ENCODE results near the gene ABCF1.

ABCF1 gene

GRCh38 chr6:30599625-30600324 is 28.5 kb downstream of the ABCF1 start:
- no peak for DNase-seq (ENCODE audit: low read depth in 3 of 3, low spot score in 1 of 3)

GRCh38 chr6:30600451-30600961 is 29.3 kb downstream of the ABCF1 start:
- DNase-seq (ENCODE audit: low read depth in 3 of 3, low spot score in 1 of 3): no peak

- DNase-seq (ENCODE audit: low read depth in 3 of 3, low spot score in 1 of 3): no peak
Observed at GRCh38 chr6:30601436-30601814, 30.2 kb downstream of the ABCF1 start.

DNA sequence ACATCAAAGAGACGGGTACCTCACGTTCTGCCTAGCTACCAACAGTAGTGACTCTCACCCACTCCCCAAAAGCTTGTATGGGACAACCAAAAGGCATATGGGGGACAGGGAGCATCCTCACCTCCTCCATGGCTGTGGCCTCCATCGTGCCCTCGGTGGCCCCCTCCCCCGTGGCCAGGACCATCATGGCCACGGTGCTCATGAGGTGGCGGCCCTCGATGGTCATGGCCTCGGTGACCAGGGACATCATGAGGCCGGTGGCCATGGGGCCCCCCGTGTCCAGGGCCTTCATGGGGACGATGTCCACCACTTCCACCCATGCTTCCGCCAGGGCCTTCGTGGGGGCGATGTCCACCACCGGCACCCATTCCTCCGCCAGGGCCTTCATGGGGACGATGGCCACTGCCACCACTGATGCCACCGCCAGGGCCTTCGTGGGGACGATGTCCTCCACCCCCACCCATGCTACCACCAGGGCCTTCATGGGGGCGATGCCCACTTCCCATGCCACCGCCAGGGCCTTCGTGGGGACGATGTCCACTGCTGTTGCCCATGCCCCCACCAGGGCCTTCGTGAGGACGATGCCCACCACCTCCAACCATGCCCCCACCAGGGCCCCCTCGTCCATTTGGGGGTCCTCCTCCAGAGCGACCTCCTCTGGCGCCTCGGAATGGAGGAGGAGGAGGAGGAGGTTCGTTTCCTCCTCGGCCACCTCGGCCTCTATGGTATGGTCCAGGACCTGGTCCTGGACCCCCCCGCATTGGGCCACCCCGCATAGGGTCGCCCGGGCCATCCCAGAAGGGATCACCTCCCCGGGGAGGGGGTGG is 30.8 kb downstream of the ABCF1 start:
- DNase-seq (ENCODE audit: low read depth in 3 of 3, low spot score in 1 of 3): no peak

DNA sequence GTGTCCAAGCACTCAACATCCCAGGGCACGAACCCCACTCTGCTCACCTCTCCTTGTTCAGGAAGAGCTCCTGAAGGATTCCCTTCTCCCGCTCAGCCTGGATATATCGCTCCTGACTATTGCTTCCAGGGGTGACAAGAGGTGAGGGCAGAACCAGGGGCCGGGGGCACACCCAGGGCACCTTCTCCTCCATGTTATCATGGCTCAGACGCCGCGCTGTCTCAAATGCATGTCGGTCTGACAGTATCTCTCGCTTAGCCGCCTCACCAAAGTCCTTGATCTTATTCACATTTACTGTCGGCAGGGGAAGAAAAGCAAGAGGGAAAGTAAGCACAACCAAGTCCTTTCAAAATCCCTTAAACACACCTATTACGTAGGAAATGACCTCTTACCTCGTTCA is 32.7 kb downstream of the ABCF1 start:
- no peak for DNase-seq (ENCODE audit: low read depth in 3 of 3, low spot score in 1 of 3)

- no peak for DNase-seq (ENCODE audit: low read depth in 3 of 3, low spot score in 1 of 3)
Observed at GRCh38 chr6:30610065-30610464, 38.8 kb downstream of the ABCF1 start.

GRCh38 chr6:30611150-30611855 is 40.1 kb downstream of the ABCF1 start:
- no peak for DNase-seq (ENCODE audit: low read depth in 3 of 3, low spot score in 1 of 3)

GRCh38 chr6:30611856-30612194 is 40.6 kb downstream of the ABCF1 start:
- DNase-seq (ENCODE audit: low read depth in 3 of 3, low spot score in 1 of 3): no peak

GRCh38 chr6:30612213-30612612 is 41.0 kb downstream of the ABCF1 start:
- no peak for DNase-seq (ENCODE audit: low read depth in 3 of 3, low spot score in 1 of 3)

DNA sequence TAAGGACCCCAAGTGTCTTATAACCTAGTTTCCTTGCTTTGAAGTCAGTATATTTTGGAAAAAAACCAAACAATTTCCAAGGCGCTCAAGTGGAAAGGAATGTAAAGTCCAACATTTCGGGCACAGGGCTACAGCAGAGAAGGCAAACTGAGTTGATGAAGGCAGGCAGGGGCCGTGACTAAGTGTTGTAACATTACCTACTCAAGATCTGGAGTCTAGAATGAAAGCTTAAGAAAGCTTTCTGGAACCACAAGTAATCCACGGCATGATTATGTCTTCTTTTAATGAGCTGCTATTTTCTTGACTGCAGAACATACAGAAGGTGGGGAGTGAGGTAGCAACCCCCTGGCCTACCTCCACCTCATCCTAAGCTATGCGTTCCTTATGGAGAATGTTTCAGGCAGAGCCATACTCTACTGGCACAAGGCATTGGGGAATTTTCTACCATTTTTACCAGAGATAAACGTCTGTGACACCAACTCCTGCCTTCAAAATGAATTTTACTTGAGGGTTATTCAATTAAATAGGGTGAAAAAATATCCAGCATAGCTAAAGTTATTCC is 41.5 kb downstream of the ABCF1 start:
- no peak for DNase-seq (ENCODE audit: low read depth in 3 of 3, low spot score in 1 of 3)

GRCh38 chr6:30613251-30614043 is 42.2 kb downstream of the ABCF1 start:
- no peak for DNase-seq (ENCODE audit: low read depth in 3 of 3, low spot score in 1 of 3)

- no peak for DNase-seq (ENCODE audit: low read depth in 3 of 3, low spot score in 1 of 3)
Observed at GRCh38 chr6:30614044-30614842, 43.0 kb downstream of the ABCF1 start.

DNA sequence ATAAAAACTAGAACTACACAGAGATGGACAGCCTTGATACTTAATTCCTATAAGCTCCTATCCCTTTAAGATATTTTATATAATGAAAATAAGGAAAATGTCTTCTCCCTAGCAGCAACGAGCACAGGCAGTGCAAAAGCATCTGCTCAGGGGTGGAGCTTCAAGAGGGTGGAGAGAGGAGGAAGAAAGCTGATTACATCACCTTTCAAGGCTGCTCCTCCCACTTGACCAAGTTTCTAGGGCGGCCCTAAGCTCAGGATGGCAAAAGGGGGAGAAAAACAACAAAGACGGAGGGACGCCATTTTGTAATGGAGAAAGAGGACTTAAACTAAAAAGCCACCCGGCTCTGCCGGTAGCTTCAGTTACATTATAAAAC is 43.6 kb downstream of the ABCF1 start:
- DNase-seq (ENCODE audit: low read depth in 3 of 3, low spot score in 1 of 3): peak; percentile 47 to 79 (median 70)

DNA sequence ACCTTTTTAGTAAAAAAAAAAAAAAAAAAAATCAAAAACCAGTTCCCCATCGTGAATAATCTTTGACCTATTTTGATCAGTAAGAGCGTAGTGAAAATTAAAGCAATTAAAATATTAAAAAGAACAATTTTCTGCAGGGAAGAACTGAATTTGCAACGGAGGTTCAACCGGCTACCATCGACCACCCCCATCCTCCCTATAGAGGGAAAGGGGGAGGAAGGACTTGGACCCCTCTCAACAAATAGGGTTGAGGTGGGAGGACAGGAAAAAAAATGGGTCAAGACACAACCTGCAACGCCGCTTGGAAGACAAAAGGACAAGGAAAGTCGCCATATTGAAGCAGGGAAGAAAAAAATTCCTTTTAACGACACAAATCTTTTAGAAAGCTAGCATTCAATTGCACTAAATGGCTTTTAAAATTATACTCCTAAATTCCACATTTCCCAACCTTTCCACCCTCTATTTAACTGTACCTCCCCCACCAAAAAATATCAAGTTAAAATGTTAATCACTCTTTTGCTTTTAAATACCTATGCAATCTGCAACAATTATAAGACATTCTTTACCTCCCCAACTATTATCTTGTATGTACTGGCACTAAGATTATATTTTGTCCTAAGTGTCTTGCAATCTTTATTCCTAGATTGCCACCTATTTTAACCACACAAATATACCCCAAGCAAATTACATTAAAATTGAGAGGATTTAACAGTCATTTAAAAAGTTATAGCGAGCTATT is 44.1 kb downstream of the ABCF1 start:
- DNase-seq (ENCODE audit: low read depth in 3 of 3, low spot score in 1 of 3): peak in 1 of 3 donors; percentile 22

- no peak for DNase-seq (ENCODE audit: low read depth in 3 of 3, low spot score in 1 of 3)
Observed at GRCh38 chr6:30615958-30616810, 44.9 kb downstream of the ABCF1 start.

GRCh38 chr6:30616811-30617564 is 45.7 kb downstream of the ABCF1 start, which contains the start of gene PPP1R10:
TSS of gene PPP1R10 (minus strand) at chr6:30617243. CDS start at chr6:30609944, 7,299 bp downstream.
- DNase-seq (ENCODE audit: low read depth in 3 of 3, low spot score in 1 of 3): peak; percentile 93 to 98 (median 97)

- peak; percentile 83 to 98 (median 94) for DNase-seq (ENCODE audit: low read depth in 3 of 3, low spot score in 1 of 3)
Observed at GRCh38 chr6:30617565-30618269, 46.5 kb downstream of the ABCF1 start, which contains the start of gene MRPS18B. TSS of gene MRPS18B (plus strand) at chr6:30617840. CDS start at chr6:30617866, 26 bp downstream.
